Activated T-cell treated with anti-CD3 and anti-CD28 coated beads for 48 hours (primary cell): ENCODE results near the gene PSMC5.
"Not testable (repeated sequence)": the region's sequence is repeated elsewhere in the genome, so short reads cannot be mapped to it uniquely, and the experiment has no call there.

ENCODE experiments used
- DNase-seq: peaks from one replicate; pipeline ENCODE4 v3.0.0-alpha.2; 2020; ENCODE audit warnings: low read depth

PSMC5 gene

DNA sequence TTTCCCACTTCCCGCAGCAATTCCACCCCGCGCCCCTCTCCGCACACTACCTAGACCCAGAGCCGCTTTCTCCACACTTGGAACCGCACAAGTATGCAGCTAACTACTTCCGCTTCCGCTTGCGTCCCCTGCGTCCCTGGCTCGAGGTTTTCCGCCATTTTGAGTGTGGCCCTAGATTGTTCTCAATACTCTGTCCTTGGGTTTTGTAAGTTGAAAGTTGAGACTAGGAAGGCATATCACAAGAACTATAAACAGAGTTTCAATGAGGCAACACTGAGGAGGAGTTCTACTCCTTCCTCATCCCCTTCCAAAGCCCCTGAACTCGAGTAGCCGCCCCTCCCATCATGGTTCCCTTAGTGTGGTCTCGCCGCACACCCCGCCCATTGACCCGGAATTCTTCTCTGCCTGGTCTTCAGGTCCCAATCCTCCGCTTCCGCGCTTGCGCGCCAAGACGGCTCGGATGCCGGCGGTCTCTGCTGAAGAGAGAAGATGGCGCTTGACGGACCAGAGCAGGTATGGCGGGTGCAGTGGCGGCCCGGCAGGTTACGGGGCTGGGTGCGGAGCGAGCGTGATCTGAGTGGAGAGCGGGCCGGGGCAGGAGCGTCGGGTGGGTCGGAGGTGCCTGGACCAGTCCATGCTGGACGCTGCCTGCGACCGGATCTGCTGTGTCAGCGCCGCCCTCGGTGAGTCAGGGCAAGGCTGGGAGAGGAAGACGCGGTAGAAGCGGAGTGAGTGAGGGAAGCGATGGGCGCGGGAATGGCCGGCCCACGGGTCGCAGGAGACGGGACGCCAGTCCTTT, at the start of gene PSMC5, which contains the start of gene FTSJ3:
Gene PSMC5, plus strand, starts transcription at position 430 of the 799 bp plus-strand sequence. Its CDS starts 60 bp downstream, at position 490.
Gene FTSJ3, minus strand, starts transcription at position 662 of the 799 bp plus-strand sequence. CDS start 761 bp downstream, outside the sequence.
- DNase-seq, result peak; percentile 90

DNA sequence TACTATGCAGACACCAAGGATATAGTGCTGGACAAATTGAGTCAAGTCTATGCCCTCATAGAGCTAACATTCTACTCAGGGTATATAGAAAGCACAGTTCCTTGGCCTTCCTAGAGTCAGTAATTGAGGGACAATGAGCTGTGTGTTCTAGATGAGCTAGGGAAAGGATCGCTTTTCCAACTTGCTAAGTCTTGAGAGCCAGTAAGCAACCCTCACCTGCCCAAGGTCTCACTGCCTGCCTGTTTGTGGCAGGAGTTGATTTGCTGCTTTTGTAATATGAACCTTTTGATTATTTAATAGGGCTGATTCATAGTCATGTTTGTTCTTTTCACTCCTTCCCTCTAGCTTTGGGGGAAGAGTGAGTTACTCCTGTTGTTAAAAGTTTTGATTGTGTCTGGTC, 46.7 kb upstream of the PSMC5 start:
- no peak for DNase-seq

DNA sequence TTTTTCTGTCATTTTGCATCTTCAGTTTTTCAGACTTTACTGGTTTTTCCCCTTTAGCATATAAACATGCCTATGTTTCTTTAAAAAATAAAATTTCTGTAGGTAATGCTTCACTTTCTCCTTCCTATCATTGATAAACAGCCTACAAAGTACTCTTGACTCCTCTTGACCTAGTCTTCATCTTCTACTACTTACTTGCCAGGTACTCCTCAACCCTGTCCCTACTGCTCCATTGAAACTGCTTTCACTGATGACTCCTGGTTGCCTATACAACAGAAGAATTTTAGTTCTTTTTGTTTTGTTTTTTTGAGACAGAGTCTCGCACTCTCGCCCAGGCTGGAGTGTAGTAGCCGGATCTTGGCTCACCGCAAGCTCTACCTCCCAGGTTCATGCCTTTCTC, 46.3 kb upstream of the PSMC5 start:
- DNase-seq, result no peak

DNA sequence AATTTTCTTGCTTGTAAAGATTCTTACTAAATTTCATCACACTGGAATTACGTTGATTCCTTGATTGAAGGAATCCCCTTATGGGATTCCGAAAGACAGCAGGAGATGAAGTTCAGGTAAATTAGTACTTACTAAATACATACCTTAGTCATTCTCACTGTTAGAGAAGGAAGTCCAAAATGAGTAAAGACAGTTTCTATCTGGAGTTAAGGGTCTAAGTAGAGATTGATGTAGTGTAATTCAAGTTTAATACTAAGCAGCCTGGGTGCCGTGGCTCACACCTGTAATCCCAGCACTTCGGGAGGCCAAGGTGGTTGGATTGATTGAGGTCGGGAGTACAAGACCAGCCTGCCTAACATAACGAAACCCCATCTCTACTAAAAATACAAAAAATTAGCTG, 43.7 kb upstream of the PSMC5 start:
- DNase-seq, result no peak

DNA sequence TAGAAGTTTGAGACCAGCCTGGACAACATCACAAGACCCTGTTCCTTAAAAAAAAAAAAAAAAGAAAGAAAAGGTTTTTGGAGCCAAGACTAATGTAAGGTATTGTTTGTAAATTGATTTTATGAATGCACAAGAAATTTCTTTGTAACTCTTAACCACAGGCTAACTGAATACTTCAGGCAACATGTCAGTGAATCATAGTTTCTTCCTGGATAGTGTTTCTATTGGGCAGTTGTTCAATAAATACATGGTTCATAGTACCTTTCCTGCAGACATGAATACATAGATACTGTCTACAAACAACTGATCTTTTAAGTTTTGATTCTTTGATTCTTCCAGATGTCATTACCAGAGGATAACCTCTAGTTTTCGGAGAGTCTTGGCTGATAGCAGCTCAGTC, 41.7 kb upstream of the PSMC5 start:
- no peak for DNase-seq

DNA sequence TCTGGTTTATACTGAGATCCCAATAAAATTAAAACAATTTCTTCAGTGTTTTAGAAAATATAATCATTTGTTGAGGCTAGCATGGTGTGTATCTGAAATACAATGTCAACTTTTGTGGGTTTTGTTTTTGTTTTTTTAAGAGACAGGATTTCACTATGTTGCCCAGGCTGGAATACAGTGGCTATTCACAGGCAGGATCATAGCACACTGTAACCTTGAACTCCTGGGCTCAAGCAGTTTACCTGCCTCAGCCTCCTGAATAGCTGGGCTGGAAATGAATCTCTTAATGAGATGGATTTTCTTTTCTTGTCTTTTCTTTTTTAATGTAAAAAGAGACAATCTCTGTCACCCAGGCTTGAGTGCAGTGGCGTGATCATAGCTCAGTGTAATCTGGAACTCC, 41.1 kb upstream of the PSMC5 start:
- DNase-seq, result no peak

DNA sequence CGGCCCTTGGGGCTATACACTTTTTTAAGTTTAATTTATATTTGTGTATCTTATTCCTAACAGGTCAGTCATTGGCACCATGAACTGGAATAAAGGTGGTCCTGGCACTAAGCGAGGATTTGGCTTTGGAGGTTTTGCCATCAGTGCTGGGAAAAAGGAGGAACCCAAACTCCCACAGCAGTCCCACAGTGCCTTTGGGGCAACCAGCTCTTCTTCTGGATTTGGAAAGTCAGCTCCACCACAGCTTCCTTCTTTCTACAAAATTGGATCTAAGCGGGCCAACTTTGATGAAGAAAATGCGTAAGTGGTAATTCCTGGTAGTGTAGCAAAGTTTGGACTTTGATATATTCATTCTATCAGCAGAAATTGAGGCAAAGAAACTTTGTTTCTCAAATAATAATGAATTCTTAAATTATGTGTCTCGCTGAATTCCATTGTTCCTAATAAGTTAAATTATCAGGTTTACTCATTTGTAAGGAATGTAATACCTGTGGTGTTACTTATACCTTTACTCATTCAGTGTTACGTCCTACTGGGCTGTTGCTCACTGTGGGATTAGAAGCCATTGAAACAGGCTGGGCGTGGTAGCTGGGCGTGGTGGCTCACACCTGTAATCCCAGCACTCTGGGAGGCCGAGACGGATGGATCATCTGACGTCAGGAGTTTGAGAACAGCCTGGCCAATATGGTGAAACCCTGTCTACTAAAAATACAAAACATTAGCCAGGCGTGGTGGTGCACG, 40.1 kb upstream of the PSMC5 start:
- no peak for DNase-seq

DNA sequence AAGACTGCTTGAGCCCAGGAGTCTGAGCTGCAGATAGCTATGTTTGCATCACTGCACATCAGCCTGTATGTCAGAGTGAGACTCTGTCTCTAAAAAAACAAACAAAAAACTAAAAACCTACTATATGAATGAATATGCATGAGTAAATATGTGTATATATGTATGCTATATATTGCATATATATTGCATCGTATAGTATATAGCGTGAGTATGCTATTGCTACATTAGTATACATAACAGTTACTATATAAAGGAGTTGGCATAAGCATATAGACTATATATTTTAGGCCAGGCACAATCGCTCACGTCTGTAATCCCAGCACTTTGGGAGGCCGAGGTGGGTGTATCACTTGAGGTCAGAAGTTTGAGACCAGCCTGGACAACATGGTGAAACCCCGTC, 37.2 kb upstream of the PSMC5 start:
- no peak for DNase-seq

DNA sequence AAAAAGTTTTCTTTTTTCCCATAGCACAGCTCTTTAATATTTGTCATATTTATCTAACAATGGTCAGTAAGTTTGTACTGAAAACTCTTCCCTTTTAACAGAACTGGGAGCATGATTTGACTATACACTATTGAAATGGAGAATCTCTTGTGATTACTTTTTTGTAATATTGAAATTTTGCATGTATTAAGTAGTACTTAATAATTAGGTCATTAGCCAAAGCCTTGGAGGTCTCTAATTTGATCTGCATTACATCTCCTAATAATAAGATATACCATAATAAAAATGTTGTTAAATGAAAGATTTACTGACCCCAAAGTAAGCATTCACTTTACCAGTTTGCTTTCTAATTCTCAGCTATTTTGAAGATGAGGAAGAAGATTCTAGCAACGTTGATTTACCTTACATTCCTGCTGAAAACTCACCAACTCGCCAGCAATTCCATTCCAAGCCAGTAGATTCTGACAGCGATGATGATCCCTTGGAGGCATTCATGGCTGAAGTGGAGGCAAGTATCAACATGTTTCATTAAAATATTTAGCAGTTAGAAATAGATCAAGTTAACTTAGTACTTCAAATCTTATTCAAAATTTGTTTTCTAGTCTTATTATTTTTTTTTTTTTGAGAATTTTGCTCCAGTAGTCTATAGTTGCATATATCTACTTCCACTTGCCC, 35.0 kb upstream of the PSMC5 start:
- DNase-seq, result no peak

DNA sequence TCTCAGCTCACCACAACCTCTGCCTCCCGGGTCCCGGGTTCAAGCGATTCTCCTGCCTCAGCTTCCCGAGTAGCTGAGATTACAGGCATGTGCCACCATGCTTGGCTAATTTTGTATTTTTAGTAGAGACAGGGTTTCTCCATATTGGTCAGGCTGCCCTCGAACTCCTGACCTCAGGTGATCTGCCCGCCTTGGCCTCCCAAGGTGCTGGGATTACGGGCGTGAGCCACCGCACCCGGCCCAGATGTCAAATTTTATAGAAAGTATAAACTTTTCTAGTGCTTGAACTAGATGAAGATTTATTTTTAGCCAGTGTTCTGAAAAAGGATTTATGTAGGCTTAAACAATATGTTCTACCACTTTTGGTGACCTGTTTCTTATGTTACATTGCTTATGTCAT, 30.9 kb upstream of the PSMC5 start:
- DNase-seq, result not testable (repeated sequence)

DNA sequence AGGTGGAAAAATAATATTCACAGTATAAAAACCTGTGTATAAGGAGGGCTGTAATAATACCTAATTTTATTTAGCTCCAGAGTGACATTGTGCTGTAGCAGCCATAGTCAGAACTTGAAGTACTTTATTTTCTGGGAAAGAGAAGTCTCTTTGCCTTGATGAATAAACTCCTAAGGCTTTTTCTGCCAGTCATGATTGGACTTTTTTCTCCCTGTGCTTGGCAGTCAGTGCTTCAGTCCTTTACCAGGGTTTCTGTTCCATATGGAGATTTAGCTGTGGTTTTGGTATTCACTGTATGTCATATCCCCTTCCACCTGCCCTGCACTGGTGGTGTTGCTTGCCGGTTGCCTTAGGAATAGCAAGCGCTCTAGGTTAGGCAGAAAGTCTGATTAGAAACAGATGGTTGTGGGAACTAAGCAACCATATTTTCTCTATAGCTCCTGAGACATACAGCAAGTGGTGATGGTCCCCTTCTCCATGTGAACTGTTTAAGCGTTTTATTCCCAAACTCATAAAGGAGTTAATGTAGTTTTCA, 28.6 kb upstream of the PSMC5 start:
- DNase-seq, result no peak

DNA sequence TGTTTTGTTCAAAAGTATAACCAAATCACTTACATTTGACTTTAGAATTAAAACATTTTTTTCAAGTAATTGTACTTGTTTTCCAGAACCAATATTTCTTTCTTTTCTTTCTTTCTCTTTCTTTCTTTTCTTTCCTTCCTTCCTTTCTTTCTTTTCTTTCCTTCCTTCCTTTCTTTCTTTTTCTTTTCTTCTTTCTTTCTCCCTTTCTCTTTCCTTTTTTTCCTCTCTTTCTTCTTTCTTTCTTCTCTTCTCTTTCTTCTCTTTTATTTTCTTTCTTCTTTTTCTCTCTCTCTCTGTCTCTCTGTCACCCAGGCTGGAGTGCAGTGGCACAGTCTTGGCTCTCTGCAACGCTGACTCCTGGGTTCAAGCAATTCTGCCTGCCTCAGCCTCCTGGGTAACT, 26.4 kb upstream of the PSMC5 start:
- DNase-seq, result no peak

DNA sequence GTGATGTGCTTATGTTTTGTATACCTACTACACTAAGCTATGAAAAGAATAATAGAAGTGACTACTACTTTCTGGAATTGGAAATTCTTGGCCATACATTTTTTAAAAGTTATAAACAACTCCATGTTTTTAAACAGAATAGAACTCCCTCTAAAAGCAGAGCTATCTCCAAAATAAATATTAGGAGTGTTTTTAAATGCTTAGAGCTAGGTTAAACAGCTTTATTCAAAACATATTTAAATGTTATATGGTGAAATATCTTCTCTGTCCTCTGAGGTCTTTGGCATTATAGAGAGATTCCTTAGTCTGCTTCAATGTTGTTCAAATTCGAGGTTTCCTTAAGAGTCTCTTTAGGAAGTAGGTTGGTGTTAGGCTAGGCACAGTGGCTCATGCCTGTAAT, 22.9 kb upstream of the PSMC5 start:
- DNase-seq, result no peak

DNA sequence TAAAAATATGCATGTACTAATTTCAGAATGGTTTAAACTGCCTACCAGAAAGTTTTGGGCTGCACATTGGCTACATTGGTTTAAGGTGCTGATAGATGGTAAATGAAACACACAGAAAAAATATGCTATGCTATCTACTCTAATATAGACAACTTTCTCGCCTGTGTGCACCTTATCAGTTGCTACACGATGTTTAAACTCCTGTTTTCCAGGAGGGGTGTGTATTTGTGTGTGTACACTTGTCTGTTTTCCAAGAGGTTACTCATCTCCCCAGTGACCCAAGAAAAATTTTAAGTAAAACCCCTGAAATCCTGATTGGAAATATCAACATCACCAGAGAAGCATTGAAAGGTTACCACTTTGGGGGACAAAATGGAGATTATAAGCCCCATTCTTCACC, 21.6 kb upstream of the PSMC5 start:
- DNase-seq, result no peak

DNA sequence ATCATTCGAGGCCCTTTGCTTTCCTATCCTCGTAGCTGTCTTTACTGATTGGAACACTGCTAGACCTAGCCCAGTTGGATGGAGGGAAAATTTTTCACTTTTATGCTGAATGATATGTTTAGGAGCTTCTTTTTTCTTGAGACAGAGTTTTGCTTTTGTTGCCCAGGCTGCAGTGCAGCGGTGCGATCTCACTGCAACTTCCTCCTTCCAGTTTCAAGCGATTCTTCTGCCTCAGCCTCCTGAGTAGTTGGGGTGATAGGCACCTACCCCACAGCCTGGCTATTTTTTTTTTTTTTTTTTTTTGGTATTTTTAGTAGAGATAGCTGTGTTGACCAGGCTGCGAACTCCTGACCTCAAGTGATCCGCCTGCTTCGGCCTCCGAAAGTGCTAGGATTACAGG, 17.3 kb upstream of the PSMC5 start:
- DNase-seq, result no peak

DNA sequence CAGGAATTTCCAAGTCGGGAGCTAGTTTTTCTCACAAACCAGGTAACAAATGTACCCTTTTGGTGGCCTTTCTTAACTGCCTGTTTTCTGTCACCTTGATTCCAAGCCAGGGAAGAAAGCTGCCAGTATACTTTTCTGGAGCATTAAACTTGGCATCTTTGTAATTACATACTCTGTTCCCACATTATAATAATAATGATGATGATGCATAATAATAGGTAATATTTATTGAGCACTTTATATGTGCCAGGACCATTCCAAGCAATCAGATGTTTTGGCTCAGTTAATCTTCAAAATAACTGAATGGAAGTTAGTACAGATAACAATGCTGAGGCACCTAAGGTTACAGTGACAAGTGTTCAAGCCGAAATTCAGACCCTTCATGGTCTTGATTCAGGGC, 11.1 kb upstream of the PSMC5 start:
- DNase-seq, result no peak

DNA sequence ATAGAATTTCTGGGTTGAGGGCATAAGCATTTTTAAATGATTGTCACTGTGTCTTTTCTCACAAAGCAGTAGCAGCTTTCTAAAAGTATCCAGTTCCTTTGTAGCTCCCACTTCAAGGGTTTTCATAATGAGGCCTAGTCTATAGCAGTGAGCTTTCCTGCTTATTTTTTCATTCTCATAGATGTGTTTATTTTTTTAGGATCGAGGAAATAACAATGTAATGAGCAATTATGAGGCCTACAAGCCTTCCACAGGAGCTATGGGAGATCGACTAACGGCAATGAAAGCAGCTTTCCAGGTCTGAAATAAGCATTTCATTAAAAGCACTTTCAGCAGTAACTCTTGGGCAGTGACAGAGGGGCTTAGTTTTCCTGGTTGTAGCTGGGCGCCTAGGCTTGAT, 10.6 kb upstream of the PSMC5 start:
- DNase-seq, result no peak

DNA sequence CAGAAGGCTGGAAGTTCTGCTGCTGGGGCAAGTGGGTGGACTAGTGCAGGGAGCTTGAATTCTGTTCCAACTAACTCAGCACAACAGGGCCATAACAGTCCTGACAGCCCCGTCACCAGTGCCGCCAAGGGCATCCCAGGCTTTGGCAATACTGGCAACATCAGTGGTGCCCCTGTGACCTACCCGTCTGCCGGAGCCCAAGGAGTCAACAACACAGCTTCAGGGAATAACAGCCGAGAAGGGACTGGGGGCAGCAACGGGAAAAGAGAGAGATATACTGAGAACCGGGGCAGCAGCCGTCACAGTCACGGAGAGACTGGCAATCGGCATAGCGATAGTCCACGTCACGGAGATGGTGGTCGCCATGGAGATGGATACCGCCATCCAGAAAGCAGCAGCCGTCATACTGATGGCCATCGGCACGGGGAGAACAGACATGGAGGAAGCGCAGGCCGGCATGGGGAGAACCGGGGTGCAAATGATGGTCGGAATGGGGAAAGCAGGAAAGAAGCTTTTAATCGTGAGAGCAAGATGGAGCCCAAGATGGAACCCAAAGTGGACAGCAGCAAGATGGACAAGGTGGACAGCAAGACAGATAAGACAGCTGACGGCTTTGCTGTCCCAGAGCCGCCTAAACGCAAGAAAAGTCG, 9.4 kb upstream of the PSMC5 start:
- no peak for DNase-seq

DNA sequence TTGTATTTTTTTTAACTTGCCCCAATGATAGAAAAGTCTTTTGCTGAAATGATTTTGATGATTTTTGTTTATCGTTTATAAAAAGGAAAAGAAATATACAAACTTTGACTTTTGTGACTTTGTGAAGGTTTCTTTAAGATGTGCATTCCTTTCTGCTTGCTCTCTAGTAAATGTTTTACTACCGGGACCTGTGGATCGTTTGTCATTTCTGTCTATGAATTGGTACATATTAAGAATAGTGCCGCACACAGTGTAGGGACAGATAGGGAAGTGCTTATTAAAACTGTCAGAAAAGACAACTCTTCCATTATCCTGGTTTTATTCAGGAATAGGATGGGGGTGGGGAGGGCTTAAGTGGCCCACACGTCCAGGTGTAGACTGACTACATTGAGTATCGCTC, 8.1 kb upstream of the PSMC5 start:
- no peak for DNase-seq

DNA sequence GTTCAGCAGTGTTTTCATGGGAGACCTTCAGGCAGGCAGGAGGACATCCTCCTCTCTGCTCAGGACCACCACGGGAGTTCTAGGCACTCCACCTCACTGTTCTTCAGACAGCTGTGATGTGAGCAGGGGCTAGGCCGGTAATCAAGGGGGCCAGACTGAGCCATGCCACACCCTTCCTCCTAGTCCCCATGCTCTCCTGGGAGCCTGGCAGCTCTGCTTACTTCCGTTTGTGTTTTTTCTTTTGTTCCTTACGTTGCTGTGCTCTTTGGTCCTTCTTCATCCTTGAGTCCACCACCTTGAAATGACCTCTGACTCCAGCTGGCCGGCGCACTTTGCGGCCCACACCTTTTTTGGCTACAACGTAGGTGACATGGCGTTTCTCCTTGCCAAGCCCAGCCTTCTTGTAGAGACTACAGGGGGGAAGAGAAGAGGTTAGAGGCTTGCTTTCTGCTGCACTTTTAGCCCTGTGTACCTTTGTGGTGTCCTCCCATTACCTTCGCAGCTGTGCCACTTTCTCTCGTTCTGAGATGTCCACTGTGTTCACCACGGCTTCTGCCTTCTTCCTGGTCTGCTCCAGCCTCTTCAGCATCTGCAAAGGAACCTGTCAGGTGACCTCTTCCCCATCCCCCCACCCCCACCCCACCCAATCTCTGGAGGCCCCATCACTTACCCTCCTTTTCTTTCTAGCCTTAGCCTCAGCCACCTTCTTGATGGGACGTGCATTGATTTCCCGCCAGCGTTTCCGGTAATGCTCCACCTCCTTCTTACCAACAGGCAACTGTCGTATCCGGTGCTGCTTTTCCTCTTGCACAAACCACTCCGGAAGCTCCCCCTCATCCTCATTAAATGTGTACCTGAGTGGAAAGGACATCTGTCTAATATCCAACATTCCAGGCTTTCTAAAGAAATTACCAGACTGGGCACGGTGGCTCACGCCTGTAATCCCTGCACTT, 7.4 kb upstream of the PSMC5 start:
- DNase-seq, result no peak

DNA sequence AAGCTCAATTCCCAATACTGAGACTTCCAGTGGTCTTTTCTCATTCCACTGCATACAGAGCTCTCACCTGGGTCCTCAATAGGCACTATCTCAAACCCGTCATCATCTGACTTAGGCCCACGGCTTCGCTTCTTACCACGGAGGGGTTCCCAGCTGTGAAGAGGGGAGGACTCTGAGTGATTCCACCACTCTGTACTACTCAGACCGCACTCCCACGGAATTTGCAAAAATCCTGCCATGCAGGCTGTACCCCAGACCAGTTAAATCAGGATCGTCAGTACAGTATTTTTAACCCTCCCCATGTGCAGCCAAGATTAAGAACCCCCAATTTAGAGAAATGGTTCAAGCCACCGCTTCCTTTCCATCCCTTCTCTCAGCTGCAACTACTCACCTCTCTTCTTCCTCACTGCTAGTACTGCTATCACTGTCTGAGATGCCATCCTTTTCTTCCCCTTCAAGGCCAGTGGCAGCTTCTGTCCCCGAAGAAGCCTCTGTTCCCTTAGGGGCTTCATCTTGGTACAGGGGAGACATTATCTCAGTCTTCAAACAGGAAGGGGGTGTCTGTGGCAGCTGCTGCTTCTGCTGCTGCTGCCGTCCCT, 6.2 kb upstream of the PSMC5 start:
- no peak for DNase-seq
